Keratinocyte (primary cell): ENCODE data around the gene EFCAB6.

Experiments used
- CTCF ChIP-seq, 3 experiments: IDR thresholded peaks in 1 of 3; conservative IDR thresholded peaks in 1 of 3; optimal IDR thresholded peaks in 1 of 3; 2 replicates in 2 of 3; 3 replicates in 1 of 3; pipeline versions ENCODE3 to v1.5.1; 2011; ENCODE audit warnings: low read length in 3 of 3, mild to moderate bottlenecking in 3 of 3, moderate library complexity in 2 of 3, control low read depth in 1 of 3, inconsistent platforms in 1 of 3; ENCODE audit not compliant: insufficient read depth in 2 of 3; ENCODE audit errors: extremely low read depth in 1 of 3
- EZH2 ChIP-seq: IDR thresholded peaks from one replicate; pipeline ENCODE4 v1.6.1; 2012; ENCODE audit warnings: inconsistent platforms, mild to moderate bottlenecking, low read length, moderate library complexity

- no peak for TF ChIP-seq EZH2
- no peak for TF ChIP-seq CTCF (optimal IDR thresholded peaks at IDR 0.05 in 1 of 3, IDR thresholded peaks at IDR 0.05 in 1 of 3, conservative IDR thresholded peaks at IDR 0.05 in 1 of 3; ENCODE audit: extremely low read depth in 1 of 3, insufficient read depth in 2 of 3, low read length in 3 of 3)
Observed at GRCh38 chr22:43857367-43857766, 45.3 kb upstream of the EFCAB6 start.
